ENCODE measurements around the gene ATG16L2.

- no peak for TF ChIP-seq CTCF (IDR thresholded peaks at IDR 0.05)
- no peak for TF ChIP-seq POLR2A (IDR thresholded peaks at IDR 0.05)
These were observed 24.6 kb upstream of the ATG16L2 start for GRCh38 chr11:72789493-72790131.
